NCI-H2196 (cell line): Measurements from ENCODE around the gene PSPN.

Experiments used
- DNase-seq: peaks from one replicate; lab custom pipeline; 2025; ENCODE audit not compliant: unreplicated experiment; lab: John Stamatoyannopoulos, UW

The PSPN gene, protein sequence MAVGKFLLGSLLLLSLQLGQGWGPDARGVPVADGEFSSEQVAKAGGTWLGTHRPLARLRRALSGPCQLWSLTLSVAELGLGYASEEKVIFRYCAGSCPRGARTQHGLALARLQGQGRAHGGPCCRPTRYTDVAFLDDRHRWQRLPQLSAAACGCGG

GRCh38 chr19:6375411-6376010, at the start of gene PSPN:
Gene PSPN, minus strand, starts transcription at chr19:6375933. Its CDS starts 84 bp downstream, at chr19:6375849.
- no peak for DNase-seq

DNA sequence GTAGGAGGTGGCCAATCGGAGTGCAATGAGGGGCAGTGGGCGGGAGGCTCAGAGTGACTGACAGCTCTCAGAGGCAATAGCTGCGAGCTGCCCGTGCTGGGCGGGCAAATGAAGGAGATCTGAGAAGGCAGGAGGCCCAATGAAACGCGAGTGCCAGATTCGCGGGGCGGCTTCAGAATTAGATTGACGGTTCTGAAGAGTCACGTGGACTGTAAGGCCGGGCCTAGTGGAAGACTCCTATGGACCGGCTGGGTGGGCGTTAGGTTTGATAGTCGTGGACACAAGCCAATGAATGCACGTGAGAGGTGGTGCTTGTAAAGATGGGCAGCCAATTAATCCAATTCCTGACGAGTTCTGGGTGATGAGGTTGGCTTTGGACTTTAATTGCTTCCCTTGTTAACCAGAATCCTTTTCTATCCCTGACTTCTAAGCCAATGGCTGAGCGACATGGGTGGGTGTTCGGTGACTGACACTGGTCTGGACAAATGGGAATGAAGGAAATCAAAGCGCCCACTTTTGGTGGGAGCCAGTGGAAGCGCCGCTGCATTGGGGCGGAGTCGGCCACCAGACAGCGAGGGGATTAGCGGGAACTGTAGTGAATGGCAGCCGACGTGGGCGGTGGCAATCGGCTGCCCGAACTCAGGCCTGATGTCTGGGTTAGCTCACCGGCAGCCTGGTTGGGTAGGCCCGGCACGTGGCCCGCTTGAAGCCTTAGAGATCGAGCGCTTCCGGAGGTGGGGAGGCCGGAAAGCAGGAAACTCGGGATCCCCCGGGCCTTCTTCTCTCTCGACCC, 49.4 kb upstream of the PSPN start:
- DNase-seq: peak; percentile 99

DNA sequence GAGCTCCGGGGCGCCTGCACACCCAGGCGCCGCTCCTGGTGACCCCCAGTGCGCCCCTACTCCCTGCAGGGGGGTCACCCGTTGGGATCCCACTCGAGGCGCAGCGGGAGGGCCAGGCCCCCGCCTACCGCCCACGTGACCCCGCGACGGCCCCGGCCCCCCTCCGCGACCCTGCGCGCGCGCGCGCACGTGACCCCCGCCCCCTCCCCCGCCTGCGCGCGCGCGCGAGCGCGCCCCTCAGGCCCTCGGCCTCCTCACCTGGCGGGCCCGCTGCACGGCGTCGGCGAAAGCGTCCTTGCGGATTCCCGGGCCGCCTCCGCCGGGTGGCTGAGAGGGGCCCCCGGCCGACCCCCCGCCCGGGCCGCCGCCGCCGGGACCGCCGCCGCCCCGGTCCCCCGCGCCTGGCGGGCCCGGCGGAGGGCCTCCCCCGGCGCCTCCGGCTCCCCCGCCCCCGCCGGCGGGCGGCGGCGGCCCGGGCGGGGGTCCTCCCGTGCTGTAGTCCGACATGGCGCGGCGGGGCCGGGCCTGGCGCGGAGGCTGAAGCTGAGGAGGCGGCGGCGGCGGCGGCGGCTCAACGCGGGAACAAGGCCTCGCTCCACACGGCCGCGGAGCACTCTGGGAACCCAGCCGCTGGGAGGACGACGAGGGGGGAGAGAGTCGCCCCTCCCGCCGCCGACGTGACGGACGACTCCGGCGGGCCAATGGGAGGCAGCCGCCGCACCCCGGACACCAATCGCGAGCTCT, 48.6 kb upstream of the PSPN start, which contains the start of gene KHSRP:
Gene KHSRP, minus strand, starts transcription at position 617 of the 744 bp plus-strand sequence. Its CDS starts 110 bp downstream, at position 507.
- DNase-seq: peak; percentile 23

DNA sequence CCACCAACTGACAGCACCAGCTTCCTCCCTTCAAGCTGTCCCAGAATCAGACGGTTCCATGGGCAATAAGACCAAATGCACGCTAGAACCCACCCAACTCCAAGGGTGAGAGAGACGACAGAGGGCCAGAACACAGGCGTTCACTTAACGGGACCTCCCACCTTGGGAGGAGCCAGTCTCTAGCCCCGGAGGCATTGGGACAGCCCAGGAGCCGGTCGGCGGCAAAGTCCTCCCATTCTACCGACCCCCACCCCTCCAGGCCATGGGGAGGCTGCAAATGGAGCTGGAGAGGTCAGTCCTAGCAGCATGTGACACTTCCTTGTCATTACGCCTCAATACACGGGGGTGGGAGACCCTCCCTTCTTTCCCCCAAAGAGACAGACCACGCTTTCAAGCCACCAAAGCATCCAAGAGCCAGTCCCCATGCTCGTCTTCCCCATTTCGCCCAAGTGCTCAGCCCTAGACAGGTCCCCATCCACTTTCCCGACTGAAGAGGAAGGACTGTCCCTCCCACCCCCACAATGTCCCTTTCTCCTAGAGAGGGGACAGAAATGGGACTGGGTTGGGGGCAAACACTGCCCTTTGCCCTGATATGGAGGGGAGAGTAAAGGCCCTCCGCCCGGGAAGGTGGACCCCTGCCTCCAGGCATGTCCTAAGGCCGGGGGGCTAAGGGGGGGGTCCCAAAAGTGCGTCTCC, 47.9 kb upstream of the PSPN start:
- peak; percentile 17 for DNase-seq

DNA sequence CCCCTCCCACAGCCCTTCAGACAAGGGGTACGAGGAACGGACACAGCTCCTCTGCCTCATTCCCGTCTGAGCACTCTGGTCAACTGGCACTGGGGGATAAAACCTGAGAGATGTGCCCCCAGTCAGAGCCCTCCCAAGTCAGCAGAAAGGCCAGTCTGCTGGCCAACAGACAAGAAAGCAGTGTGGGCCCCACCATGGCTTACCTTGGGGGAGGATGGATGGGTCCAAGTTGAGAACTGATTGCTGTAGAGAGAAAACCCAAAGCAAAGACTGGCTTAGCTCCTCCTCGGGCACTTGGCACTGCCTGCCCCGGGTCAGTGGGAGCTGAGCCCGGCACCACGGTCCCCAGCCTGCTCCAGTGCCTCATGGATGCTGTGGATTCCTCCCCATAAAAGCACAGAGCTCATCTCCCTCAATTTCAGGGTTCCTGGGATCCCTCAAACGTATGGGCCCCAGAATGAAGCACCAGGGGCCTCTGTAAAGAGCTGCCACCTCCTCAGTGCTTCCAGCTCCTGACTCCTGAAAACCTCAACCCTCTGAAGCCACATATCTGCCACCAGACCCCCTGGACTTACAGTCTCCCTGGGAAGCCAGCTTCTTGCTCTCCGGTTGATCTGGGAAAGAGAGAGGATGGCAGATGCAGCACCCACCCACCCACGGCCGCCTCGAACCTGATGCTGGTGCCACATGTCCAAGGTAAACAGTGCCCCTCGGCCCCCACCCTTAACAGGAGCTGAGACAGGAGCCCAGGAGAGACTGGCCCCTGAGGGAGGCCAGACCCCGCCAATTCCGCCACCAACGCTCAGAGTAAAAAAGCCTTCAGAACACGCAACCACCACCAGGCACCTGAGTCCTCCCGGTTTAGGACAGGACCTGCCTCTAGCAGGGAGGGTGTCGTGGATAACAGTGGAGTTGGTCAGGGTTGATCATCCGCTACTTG, 45.6 kb upstream of the PSPN start:
- no peak for DNase-seq

DNA sequence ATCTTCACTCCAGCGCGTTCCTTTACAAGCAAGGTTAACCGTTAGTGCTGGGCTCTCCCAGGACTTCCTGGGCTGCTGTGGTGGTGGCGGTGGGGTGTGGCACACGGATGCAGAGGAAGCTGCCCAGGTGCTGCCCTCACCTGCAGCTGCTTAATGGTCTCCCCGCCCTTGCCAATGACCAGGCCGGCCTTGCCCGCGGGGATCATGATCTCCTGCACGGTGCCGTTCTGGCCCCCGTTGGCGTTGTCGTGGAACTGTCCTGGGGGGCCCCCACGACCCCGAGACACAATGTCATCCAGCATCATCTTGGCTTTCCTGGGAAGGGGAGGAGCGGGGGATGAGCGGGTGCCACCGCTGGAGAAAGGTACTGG, 42.8 kb upstream of the PSPN start:
- no peak for DNase-seq

DNA sequence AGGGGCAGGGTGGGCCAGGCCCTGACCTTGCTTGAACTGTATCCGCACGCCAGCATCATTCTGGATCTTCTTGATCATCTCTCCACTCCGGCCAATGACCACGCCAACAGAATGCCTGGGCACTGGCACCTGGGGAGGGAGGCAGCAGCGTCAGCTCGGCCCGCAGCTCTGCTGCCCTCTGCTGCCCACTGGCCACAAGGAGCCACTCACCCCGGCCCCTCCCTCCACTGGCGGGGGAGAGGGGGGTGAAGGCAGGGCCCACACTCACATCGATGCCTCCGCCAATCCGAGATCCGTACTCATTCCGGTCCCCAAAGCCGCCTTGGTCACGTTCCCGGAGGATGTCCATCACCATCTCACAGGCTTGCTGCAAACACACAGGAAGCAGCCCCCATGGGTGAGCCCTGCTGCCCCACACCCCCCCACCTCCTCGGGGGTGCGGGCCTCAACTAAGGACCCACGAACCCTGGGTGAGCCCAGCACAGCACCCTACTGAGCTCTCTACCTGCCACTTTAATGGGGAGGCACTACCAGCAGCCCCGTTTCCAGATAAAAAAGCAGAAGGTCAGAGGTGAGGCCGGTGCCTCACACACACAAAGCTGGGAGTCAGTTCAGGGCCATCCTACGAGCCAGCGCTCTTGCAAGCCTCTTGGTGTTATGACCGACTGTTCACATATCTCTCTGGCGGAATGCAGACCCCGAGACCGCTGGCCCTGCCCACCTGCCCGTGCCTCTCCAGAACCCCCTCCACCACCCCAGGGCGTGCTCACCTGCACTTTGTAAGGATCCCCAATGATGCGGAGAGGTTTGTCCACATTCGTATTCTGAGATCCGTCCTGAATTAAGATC, 42.2 kb upstream of the PSPN start:
- DNase-seq: peak; percentile 46

DNA sequence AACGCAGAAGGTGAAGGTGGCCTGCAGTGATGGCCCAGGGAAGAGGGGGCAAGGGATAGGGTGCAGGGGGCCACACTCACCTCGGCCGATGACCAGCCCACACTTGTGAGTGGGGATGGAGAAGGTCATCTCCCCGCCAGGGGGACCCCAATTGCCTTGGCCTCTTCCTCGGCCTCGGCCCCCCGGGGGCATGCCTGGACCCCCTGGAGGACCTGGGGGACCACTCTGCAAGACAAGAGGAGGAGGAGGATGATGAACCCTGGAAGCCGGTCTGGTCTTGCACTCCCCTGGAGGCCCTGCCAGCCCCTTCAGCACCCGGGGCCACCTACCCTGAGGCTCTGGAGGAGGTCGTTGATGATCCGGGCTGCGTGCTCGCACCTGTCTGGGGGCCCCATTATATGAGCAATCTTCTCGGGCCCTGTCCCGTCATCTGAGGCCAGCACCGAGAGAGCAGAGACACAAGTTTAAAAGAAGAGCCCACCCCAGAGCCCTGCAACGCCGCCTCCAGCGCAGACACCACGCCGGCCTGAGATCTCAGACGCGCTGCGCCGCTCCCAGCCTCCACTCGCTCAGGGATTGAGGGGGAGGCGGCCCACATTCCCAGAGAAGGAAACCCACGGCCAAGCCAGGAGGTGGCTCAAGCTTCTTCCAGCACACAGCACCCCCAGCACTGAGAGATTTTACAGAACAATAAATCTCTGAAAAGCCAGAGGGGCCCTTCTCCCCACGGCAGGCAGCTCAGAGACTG, 41.1 kb upstream of the PSPN start:
- no peak for DNase-seq

GRCh38 chr19:6415591-6416190, 40.0 kb upstream of the PSPN start:
- DNase-seq: no peak

- DNase-seq: no peak
These were observed 39.3 kb upstream of the PSPN start for GRCh38 chr19:6414793-6415590.

DNA sequence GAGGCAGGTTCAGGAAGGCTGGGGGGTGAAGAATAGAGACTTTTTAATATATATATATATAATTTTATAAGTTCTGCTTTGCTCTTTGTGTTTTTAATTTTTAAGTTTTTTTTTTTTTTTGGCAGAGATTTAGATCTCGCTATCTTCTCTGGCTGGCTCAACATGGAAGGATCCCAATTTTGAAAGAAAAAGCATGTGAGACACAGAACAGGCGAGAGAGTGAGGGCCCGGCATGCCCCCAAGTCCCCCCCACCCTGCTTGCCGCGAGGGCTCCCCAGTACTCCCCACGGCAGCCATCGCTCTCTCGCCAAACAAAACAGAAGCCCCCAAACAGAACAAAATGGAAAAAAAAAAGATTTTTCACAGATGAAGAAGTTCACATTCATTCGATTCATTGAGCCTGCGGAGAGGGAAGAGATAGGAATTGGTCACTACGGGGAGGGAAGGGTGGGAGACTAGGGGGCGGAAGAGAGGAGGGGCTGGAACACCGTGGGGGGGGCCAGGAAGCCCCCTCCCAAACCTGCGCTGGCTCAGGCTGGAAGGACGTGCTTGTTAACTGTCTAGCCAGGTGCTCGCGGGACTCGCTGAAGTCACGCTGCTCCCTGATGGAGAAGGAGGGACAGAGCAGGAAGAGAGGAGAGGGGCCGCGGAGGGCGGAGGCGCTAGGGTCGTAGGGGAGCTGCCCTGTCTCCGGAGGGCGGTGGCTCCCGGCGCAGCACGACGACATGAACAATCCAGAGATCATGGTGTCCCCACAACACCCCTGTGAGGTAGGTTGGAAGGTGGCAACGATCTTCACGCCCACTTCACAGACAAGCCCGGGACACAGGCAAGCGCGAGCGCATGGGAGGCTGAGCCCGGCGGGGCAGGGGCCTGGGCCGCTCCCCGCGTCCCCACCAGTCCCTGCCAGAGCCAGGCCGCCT, 38.2 kb upstream of the PSPN start:
- no peak for DNase-seq

DNA sequence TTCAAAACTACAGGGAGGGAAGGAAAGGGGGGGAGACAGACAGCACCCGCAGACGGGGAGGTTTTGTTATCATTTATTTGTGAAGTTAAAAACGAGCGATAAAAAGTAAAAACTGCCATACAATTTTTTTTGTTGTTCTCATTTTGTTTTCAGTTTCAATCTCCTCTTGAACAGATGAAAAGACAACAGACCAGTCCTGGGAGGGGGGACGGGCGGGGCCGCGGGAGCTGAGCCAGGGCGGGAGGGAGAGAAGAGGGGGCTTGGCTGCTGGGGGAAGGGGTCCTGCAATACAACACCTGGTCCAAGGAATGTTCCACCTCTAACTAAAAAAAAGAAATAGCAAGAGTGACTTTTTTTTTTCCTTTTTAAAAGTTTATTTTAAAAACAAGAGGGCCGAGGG, 37.6 kb upstream of the PSPN start:
- DNase-seq: no peak

DNA sequence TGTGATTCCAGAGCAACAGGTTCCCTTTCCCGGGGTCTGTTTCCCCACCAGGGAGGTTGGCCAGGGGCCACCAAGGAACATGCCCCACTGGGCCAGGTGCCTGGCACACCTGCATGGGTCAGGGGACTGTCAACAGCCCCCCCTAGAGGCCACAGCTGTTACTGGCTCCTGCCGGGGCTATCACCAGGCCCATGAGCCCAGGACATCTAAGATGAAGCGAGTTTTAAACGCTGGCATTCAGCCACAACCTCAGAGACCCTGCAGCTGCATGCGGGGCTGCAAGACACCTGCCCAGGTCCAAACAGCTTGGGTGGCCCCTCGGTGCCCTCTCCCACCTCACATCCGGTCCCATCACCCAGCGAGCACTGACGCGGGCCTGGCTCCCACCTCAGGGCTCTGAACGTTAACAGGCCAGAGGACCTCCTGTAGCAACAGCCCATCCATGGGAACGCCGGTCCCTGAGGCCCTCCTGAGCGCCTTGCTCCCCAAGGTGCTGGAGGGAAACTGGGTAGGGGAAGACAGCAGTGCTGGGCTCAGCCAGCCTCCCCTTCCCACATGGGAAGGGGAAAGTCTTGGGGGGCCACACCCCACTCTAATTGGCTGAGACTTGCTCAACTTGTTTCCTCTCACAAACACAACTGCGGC, 36.8 kb upstream of the PSPN start:
- DNase-seq: peak; percentile 52

DNA sequence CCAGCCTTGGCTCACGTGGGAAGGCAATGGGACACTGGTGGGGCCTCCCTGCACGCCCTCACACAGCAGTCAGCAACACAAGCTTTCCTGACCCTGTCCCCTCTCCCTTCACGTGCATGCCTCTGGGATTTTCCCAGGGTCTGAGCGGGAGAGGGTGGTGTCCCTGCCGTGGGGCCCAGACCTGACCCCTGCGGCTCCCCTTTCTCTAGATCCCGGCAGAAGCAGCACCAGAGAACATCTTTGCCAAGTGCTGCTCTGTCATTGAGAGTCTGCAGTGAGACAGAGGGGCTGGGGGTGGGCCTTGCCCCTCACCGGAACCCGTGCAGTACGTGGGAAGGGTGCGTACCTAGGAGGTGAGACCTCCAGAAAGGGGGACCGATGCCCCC, 36.3 kb upstream of the PSPN start:
- DNase-seq: no peak

DNA sequence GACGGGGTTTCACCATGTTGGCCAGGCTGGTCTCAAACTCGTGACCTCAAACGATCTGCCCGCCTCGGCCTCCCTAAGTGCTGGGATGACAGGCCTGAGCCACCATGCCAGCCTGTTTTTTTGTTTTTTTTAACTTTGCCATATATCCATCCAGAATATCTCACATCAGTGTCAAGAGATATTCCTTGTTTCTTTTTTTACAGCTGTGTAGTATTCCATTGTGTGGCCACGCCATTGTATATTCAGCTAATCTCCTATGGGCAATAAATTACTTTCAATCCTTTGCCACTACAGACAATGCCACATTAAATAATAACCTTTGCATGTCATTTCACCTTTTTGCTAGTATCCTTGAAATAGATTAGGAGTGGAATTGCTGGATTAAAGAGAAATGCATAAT, 33.6 kb upstream of the PSPN start:
- DNase-seq: no peak

DNA sequence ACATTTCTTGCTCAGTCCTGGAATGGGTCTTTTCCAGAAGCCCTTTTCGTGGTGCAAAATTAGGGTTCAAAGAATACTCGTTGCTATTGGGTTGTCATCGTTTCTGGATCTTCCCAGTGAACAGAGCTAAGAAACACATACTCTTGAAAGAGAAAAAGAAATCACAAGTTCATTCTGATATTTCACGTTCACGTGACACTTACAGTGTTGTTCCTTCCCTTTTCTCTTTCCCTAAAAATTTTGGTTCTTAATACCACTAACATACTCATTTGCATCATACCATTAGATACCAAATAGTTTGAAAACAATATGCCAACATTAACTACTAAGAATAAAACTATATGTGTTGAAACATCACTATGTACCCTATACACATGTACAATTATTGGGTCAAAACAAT, 30.7 kb upstream of the PSPN start:
- DNase-seq: no peak
